GM18520 (cell line): ENCODE data around the gene GOT2.
"Not testable (repeated sequence)": the region's sequence is repeated elsewhere in the genome, so short reads cannot be mapped to it uniquely, and the experiment has no call there.

Experiments
- ATAC-seq: cut with Tn5 transposase; IDR thresholded peaks from one replicate; pipeline ENCODE4 v1.9.1; 2021; ENCODE audit not compliant: unreplicated experiment

GOT2 gene

DNA sequence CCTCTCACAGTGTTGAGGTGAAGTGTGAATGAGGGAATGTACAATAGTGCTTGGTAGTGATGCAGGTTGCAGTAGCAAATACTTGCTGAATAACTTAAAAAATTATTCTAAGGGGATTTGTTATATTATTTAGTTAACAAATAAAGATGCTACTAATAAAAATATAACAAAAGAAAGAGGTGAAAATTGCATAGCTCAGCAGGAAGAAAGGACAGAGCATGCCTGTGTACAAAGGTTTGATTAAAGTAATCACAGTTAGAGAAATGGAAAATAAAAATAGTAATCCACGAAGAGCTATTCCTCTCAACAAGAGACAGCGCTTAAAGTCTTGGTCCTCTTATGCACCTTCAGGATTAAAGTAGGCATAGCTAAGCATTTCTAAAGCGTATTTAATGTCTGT lies 11.0 kb downstream of the GOT2 start:
- no peak for ATAC-seq

GRCh38 chr16:58717994-58718393 lies 16.1 kb downstream of the GOT2 start:
- no peak for ATAC-seq

- ATAC-seq = no peak
These were observed 17.6 kb downstream of the GOT2 start for GRCh38 chr16:58716468-58716867.

- ATAC-seq = no peak
These were observed 20.4 kb downstream of the GOT2 start for GRCh38 chr16:58713742-58714141.

DNA sequence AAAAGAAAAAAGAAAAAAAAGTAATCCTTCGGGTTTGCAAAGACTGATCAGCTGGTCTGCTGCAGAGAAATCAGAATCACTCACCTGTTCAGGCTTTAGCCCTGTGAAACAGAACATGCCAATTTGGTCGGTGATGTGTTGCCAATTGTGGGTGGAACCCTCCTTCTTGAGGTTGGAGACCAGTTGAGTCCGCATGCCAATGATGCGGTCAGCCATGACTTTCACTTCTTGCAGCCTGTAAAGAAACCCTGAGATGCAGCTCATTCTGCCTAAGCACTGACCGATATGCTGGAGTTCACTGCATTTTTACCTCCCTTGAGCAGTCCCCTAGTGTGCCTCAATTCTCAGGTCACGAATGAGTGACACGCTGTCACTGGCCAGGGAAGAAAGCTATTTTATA lies 24.8 kb downstream of the GOT2 start:
- no peak for ATAC-seq

GRCh38 chr16:58699151-58699550 lies 35.0 kb downstream of the GOT2 start:
- ATAC-seq = no peak

- no peak for ATAC-seq
These were observed 38.7 kb downstream of the GOT2 start for GRCh38 chr16:58695368-58695767.

GRCh38 chr16:58692450-58692849 lies 41.7 kb downstream of the GOT2 start:
- no peak for ATAC-seq

- ATAC-seq = not testable (repeated sequence)
These were observed 47.0 kb downstream of the GOT2 start for GRCh38 chr16:58686985-58687706.

GRCh38 chr16:58685084-58685449 lies 49.0 kb downstream of the GOT2 start:
- ATAC-seq = no peak

- ATAC-seq = peak; percentile 85
These were observed 49.6 kb downstream of the GOT2 start, which contains the start of gene SLC38A7 for GRCh38 chr16:58684354-58685083. Gene SLC38A7 (minus strand): TSS chr16:58684770. CDS start chr16:58680126, 4,644 bp downstream.

- ATAC-seq = no peak
These were observed 50.1 kb downstream of the GOT2 start for GRCh38 chr16:58684001-58684353.

- no peak for ATAC-seq
These were observed 54.4 kb downstream of the GOT2 start for GRCh38 chr16:58679763-58680162.

GRCh38 chr16:58678716-58679115 lies 55.4 kb downstream of the GOT2 start:
- ATAC-seq = no peak

GRCh38 chr16:58678269-58678668 lies 55.8 kb downstream of the GOT2 start:
- ATAC-seq = no peak

- ATAC-seq = no peak
These were observed 63.1 kb downstream of the GOT2 start for GRCh38 chr16:58670946-58671583.

GRCh38 chr16:58670177-58670576 lies 63.9 kb downstream of the GOT2 start:
- no peak for ATAC-seq

DNA sequence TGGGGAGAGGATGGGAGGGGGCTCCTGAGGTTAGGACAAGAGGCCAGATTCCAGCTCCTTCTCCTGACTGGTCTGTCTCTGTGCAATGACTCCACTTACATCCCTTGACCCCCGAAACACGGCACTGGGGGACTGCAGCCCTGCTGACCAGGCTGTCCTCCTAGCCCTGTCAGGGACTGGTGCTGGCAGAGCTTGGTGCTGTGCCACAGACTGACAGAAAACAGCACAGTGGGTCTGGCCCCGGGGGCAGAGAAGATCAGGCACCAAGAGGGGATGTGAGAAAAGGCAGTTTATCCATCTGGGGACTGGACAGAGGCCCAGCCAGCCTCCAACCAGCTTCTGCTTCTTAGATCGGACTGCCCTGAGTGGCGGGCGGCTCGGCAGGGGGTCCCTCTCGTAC lies 68.9 kb downstream of the GOT2 start:
- no peak for ATAC-seq

DNA sequence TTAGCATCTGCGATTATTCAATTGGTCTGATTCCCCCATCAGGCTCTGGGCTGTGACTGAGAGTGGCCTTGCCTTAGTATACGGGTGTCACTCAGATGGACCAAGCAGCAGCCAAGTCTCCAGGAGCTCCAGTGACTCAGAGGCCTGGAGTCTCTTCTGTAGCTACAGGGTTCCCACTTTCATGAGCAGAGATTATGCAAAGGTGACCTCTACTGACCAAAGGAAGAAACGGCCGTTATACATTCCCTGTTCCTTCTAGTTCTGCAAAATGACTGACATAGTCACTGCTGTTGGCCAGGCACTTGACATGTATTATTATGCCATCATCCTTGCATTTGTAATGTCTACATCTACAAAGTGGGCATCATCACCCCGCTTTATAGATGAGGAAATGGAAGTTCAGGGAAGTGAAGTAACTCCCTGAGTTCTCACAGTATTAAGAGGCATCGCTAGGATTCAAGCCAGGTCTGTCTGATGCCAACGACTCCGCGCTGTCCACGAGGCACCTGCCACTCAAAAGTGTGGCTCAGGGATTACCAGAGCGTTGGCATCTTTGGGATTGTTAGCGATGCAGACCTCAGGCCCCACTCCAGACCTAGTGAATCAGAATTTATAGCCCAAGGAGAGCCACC lies 72.8 kb downstream of the GOT2 start:
- peak; percentile 84 for ATAC-seq

DNA sequence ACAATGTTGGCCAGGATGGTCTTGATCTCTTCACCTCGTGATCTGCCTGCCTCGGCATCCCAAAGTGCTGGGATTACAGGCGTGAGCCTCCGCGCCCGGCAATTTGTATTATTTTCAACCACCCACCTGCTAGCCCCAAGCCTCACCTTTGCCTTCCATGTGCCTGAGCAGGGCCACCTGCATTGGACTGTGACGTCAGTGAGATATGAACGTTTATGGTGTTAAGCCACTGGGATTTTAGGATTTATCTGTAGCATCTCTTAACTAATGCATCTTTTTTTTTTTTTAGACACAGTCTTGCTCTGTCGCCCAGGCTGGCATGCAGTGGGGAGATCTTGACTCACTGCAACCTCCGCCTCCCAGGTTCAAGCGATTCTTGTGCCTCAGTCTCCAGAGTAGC lies 74.2 kb downstream of the GOT2 start:
- not testable (repeated sequence) for ATAC-seq

GRCh38 chr16:58658796-58659211 lies 75.3 kb downstream of the GOT2 start:
- no peak for ATAC-seq
